A673 (cell line): ENCODE results near the gene WDR46.

ENCODE experiments used
- CTCF ChIP-seq: fragments of 300-800, 200-600 bp; sonication (generic); conservative IDR thresholded peaks from 2 replicates; pipeline ENCODE4 v1.5.1; 2017; ENCODE audit warnings: low read depth, mild to moderate bottlenecking, antibody characterized with exemption, low read length, moderate library complexity, mixed read lengths
- EZH2 ChIP-seq: fragments of 200-600 bp; sonication (generic); IDR thresholded peaks from 2 replicates; pipeline ENCODE4 v1.6.1; 2017; ENCODE audit warnings: borderline replicate concordance, low read depth, mild to moderate bottlenecking, mixed read lengths, antibody characterized with exemption, low read length; ENCODE audit not compliant: poor library complexity, severe bottlenecking

- TF ChIP-seq CTCF (no peak), EZH2 (no peak)
Observed at GRCh38 chr6:33312361-33313104, 23.5 kb upstream of the WDR46 start.
